HG03064 (cell line): ENCODE data around the gene HNRNPAB.

Source experiments
- ATAC-seq: cut with Tn5 transposase; IDR thresholded peaks from one replicate; pipeline ENCODE4 v1.9.1; 2021; ENCODE audit warnings: low read depth; ENCODE audit not compliant: unreplicated experiment

HNRNPAB gene

GRCh38 chr5:178204182-178204934, at the start of gene HNRNPAB:
Gene HNRNPAB (plus strand): TSS chr5:178204533. CDS start chr5:178204838, 305 bp downstream.
- peak; percentile 73 for ATAC-seq

- ATAC-seq = no peak
These were observed 49.3 kb upstream of the HNRNPAB start for GRCh38 chr5:178155065-178155464.

GRCh38 chr5:178160176-178160575, 44.2 kb upstream of the HNRNPAB start:
- ATAC-seq = no peak

GRCh38 chr5:178162481-178162880, 41.9 kb upstream of the HNRNPAB start:
- no peak for ATAC-seq

- peak; percentile 84 for ATAC-seq
These were observed 40.3 kb upstream of the HNRNPAB start for GRCh38 chr5:178163772-178164735.

GRCh38 chr5:178165581-178165980, 38.8 kb upstream of the HNRNPAB start:
- no peak for ATAC-seq

- ATAC-seq = no peak
These were observed 33.9 kb upstream of the HNRNPAB start for GRCh38 chr5:178170455-178170854.

- no peak for ATAC-seq
These were observed 29.9 kb upstream of the HNRNPAB start for GRCh38 chr5:178174456-178174855.

GRCh38 chr5:178176791-178177190, 27.5 kb upstream of the HNRNPAB start:
- no peak for ATAC-seq

GRCh38 chr5:178177569-178177968, 26.8 kb upstream of the HNRNPAB start:
- no peak for ATAC-seq

GRCh38 chr5:178180141-178180863, 24.0 kb upstream of the HNRNPAB start:
- no peak for ATAC-seq

GRCh38 chr5:178182158-178182876, 22.0 kb upstream of the HNRNPAB start:
- ATAC-seq = no peak

GRCh38 chr5:178186427-178186826, 17.9 kb upstream of the HNRNPAB start:
- no peak for ATAC-seq

GRCh38 chr5:178187014-178187413, 17.3 kb upstream of the HNRNPAB start, which contains the start of gene GMCL2:
Gene GMCL2 (minus strand): TSS chr5:178187371. CDS start chr5:178187299, 72 bp downstream.
- no peak for ATAC-seq

GRCh38 chr5:178189433-178189832, 14.9 kb upstream of the HNRNPAB start:
- no peak for ATAC-seq

- no peak for ATAC-seq
These were observed 12.7 kb upstream of the HNRNPAB start for GRCh38 chr5:178191661-178192060.

- no peak for ATAC-seq
These were observed 12.1 kb upstream of the HNRNPAB start for GRCh38 chr5:178192244-178192643.

- ATAC-seq = no peak
These were observed 11.5 kb upstream of the HNRNPAB start for GRCh38 chr5:178192787-178193186.

GRCh38 chr5:178193251-178193809, 11.0 kb upstream of the HNRNPAB start:
- ATAC-seq = no peak

GRCh38 chr5:178194026-178194425, 10.3 kb upstream of the HNRNPAB start:
- no peak for ATAC-seq
